GM18502 (cell line): ENCODE results near the gene PTER.

Source experiments
- ATAC-seq: cut with Tn5 transposase; IDR thresholded peaks from one replicate; pipeline ENCODE4 v1.9.1; 2021; ENCODE audit warnings: mild to moderate bottlenecking; ENCODE audit not compliant: unreplicated experiment, poor library complexity

PTER gene

GRCh38 chr10:16436758-16437539 is at the start of gene PTER:
TSS of gene PTER (plus strand) at chr10:16437010. CDS start at chr10:16484385, 47,375 bp downstream.
- ATAC-seq, result peak; percentile 96

- no peak for ATAC-seq
Measured at GRCh38 chr10:16392531-16393069, 44.2 kb upstream of the PTER start.

GRCh38 chr10:16393271-16393858 is 43.4 kb upstream of the PTER start:
- ATAC-seq, result no peak

- ATAC-seq, result no peak
Measured at GRCh38 chr10:16401416-16401815, 35.4 kb upstream of the PTER start.

GRCh38 chr10:16408379-16408778 is 28.4 kb upstream of the PTER start:
- ATAC-seq, result no peak

GRCh38 chr10:16417341-16417740 is 19.5 kb upstream of the PTER start:
- no peak for ATAC-seq

GRCh38 chr10:16423599-16423998 is 13.2 kb upstream of the PTER start:
- ATAC-seq, result no peak

- no peak for ATAC-seq
Measured at GRCh38 chr10:16425449-16425848, 11.4 kb upstream of the PTER start.

GRCh38 chr10:16429539-16429938 is 7.3 kb upstream of the PTER start:
- ATAC-seq, result no peak

GRCh38 chr10:16436367-16436757 is 448 bp upstream of the PTER start:
- peak; percentile 6 for ATAC-seq

GRCh38 chr10:16437540-16437894 is 707 bp downstream of the PTER start:
- ATAC-seq, result no peak

- ATAC-seq, result no peak
Measured at GRCh38 chr10:16439295-16439694, 2.5 kb downstream of the PTER start.

GRCh38 chr10:16440396-16441133 is 3.8 kb downstream of the PTER start:
- no peak for ATAC-seq

- ATAC-seq, result no peak
Measured at GRCh38 chr10:16441173-16441840, 4.5 kb downstream of the PTER start.

- no peak for ATAC-seq
Measured at GRCh38 chr10:16442914-16443313, 6.1 kb downstream of the PTER start.

GRCh38 chr10:16445770-16446469 is 9.1 kb downstream of the PTER start:
- ATAC-seq, result no peak

GRCh38 chr10:16449454-16449853 is 12.6 kb downstream of the PTER start:
- ATAC-seq, result no peak

- ATAC-seq, result no peak
Measured at GRCh38 chr10:16458166-16458955, 21.6 kb downstream of the PTER start.

- no peak for ATAC-seq
Measured at GRCh38 chr10:16459423-16459939, 22.7 kb downstream of the PTER start.
